IMR-90 (cell line): ENCODE measurements around the gene FOXK2. TPM values are rescaled to one million over a fixed set of nuclear protein-coding genes. Genes with fewer than 3 reads are reported as not detected.

Experiments used
- ATAC-seq: fragments of 200-7000 bp; cut with Tn5 transposase; 2 replicates; pipeline ENCODE4 v1.9.1; 2020; ENCODE audit warnings: low read depth, mild to moderate bottlenecking, moderate library complexity
- BruUV-seq: library from RNA; stranded (reverse); fragments of 400-500 nt; replicated peaks from 2 replicates; lab custom pipeline; 2021; lab: Mats Ljungman, UMichigan
- CTCF ChIA-PET: fragments of 300-600 bp; formaldehyde crosslinking; extraction: SDS; loops from one replicate; lab custom pipeline; 2021; ENCODE audit warnings: antibody characterized with exemption; lab: Yijun Ruan, JAX
- POLR2A ChIA-PET: fragments of 300-600 bp; sonication (Branson Sonifier 250); formaldehyde crosslinking; loops from one replicate; lab custom pipeline; 2022; ENCODE audit warnings: antibody characterized with exemption; ENCODE audit not compliant: unreplicated experiment; lab: Charles Lee
- DNase-seq: peaks from one replicate; pipeline ENCODE4 v3.0.0; 2013
- H2AFZ ChIP-seq: replicated peaks from 2 replicates; pipeline ENCODE3; 2013; ENCODE audit warnings: low read length, mild to moderate bottlenecking; ENCODE audit not compliant: poor library complexity
- H2AK5ac ChIP-seq: 2 replicates; pipeline ENCODE4 v1.6.1; 2013; ENCODE audit warnings: low read depth, low read length, inconsistent platforms
- H2AK9ac ChIP-seq: replicated peaks from 2 replicates; pipeline ENCODE3; 2013; ENCODE audit warnings: mild to moderate bottlenecking, low read depth, low read length, moderate library complexity; ENCODE audit not compliant: poor library complexity
- H2BK120ac ChIP-seq: 2 replicates; pipeline ENCODE4 v1.6.1; 2013; ENCODE audit warnings: low read depth, low read length, inconsistent platforms
- H2BK15ac ChIP-seq: 3 replicates; pipeline ENCODE4 v1.6.1; 2013; ENCODE audit warnings: low read depth, low read length, inconsistent platforms
- H2BK20ac ChIP-seq: 2 replicates; pipeline ENCODE4 v1.6.1; 2013; ENCODE audit warnings: low read depth, mild to moderate bottlenecking, inconsistent platforms, low read length, moderate library complexity
- H2BK5ac ChIP-seq: 2 replicates; pipeline ENCODE4 v1.6.1; 2013; ENCODE audit warnings: mild to moderate bottlenecking, low read depth, low read length, inconsistent platforms; ENCODE audit not compliant: poor library complexity, severe bottlenecking
- H3K14ac ChIP-seq: replicated peaks from 2 replicates; pipeline ENCODE4 v1.6.1; 2013; ENCODE audit warnings: low read depth, low read length, inconsistent platforms
- H3K18ac ChIP-seq: 2 replicates; pipeline ENCODE4 v1.6.1; 2013; ENCODE audit warnings: low read depth, low read length, control low read depth
- H3K23ac ChIP-seq: 2 replicates; pipeline ENCODE4 v1.6.1; 2013; ENCODE audit warnings: low read depth, low read length, inconsistent platforms
- H3K27ac ChIP-seq: 2 replicates; pipeline ENCODE4 v1.5.1; 2013; ENCODE audit warnings: mild to moderate bottlenecking, control low read depth, low read length; ENCODE audit not compliant: insufficient read depth
- H3K27me3 ChIP-seq: 2 replicates; pipeline ENCODE4 v1.6.1; 2013; ENCODE audit warnings: low read length; ENCODE audit not compliant: control insufficient read depth, insufficient read depth
- H3K36me3 ChIP-seq: 2 replicates; pipeline ENCODE4 v1.6.1; 2013; ENCODE audit warnings: low read length, mixed read lengths; ENCODE audit not compliant: control insufficient read depth, insufficient read depth
- H3K4ac ChIP-seq: 2 replicates; pipeline ENCODE4 v1.6.1; 2013; ENCODE audit warnings: low read depth, low read length, inconsistent platforms
- H3K4me1 ChIP-seq: 2 replicates; pipeline ENCODE4 v1.6.1; 2013; ENCODE audit warnings: low read length, mixed read lengths; ENCODE audit not compliant: control insufficient read depth, insufficient read depth
- H3K4me2 ChIP-seq: 2 replicates; pipeline ENCODE4 v1.6.1; 2013; ENCODE audit warnings: low read depth, mild to moderate bottlenecking, control low read depth, low read length, moderate library complexity
- H3K4me3 ChIP-seq: 2 replicates; pipeline ENCODE4 v1.5.1; 2013; ENCODE audit warnings: low read depth, mild to moderate bottlenecking, control low read depth, low read length, moderate library complexity; ENCODE audit not compliant: insufficient read depth
- H3K56ac ChIP-seq: 2 replicates; pipeline ENCODE4 v1.6.1; 2013; ENCODE audit warnings: low read length, inconsistent platforms; ENCODE audit not compliant: insufficient read depth; ENCODE audit errors: extremely low read depth
- H3K79me1 ChIP-seq, 2 experiments: 2 replicates each; pipeline ENCODE4 v1.6.1; 2013; ENCODE audit warnings: low read length in 2 of 2, inconsistent platforms in 1 of 2, low read depth in 1 of 2
- H3K9ac ChIP-seq: 2 replicates; pipeline ENCODE4 v1.6.1; 2013; ENCODE audit warnings: low read depth, low read length, control low read depth
- H3K9me1 ChIP-seq: 2 replicates; pipeline ENCODE4 v1.6.1; 2013; ENCODE audit warnings: low read length, inconsistent platforms; ENCODE audit not compliant: insufficient read depth
- H3K9me3 ChIP-seq: 2 replicates; pipeline ENCODE4 v1.6.1; 2013; ENCODE audit warnings: low read length; ENCODE audit not compliant: control insufficient read depth, insufficient read depth
- H4K20me1 ChIP-seq: 2 replicates; pipeline ENCODE4 v1.6.1; 2013; ENCODE audit warnings: low read length, inconsistent platforms; ENCODE audit not compliant: insufficient read depth
- H4K5ac ChIP-seq: 2 replicates; pipeline ENCODE4 v1.6.1; 2013; ENCODE audit warnings: mild to moderate bottlenecking, low read depth, low read length, control low read depth
- H4K8ac ChIP-seq, 2 experiments: 2 replicates each; pipeline ENCODE4 v1.6.1; 2013; ENCODE audit warnings: low read depth in 2 of 2, low read length in 2 of 2, control low read depth in 1 of 2, inconsistent platforms in 1 of 2
- H4K91ac ChIP-seq: 2 replicates; pipeline ENCODE4 v1.6.1; 2013; ENCODE audit warnings: low read depth, low read length, inconsistent platforms; ENCODE audit not compliant: insufficient read depth
- BHLHE40 ChIP-seq: fragments of 150-350 bp; IDR thresholded peaks from 2 replicates; pipeline ENCODE4 v1.6.1; 2016; ENCODE audit warnings: mild to moderate bottlenecking, low read depth, low read length
- CEBPB ChIP-seq: IDR thresholded peaks from 2 replicates; pipeline ENCODE4 v1.6.1; 2012; ENCODE audit warnings: low read depth, low read length, improper control_type of control experiment
- CHD1 ChIP-seq: IDR thresholded peaks from 2 replicates; pipeline ENCODE4 v1.6.1; 2012; ENCODE audit warnings: low read depth, low read length, improper control_type of control experiment
- CTCF ChIP-seq: conservative IDR thresholded peaks from 2 replicates; pipeline ENCODE4 v1.5.1; 2012; ENCODE audit warnings: mild to moderate bottlenecking, low read depth, low read length, improper control_type of control experiment
- ELK1 ChIP-seq: fragments of 150-350 bp; IDR thresholded peaks from 2 replicates; pipeline ENCODE4 v1.6.1; 2016; ENCODE audit warnings: low read depth, mild to moderate bottlenecking, low read length, moderate library complexity, borderline replicate concordance
- FOS ChIP-seq: fragments of 150-350 bp; IDR thresholded peaks from 2 replicates; pipeline ENCODE4 v1.6.1; 2016; ENCODE audit warnings: low read depth, low read length
- MAFK ChIP-seq: IDR thresholded peaks from 2 replicates; pipeline ENCODE4 v1.6.1; 2012; ENCODE audit warnings: low read depth, low read length, improper control_type of control experiment
- MAZ ChIP-seq: IDR thresholded peaks from 2 replicates; pipeline ENCODE4 v1.6.1; 2012; ENCODE audit warnings: low read depth, mild to moderate bottlenecking, low read length, improper control_type of control experiment, moderate library complexity, borderline replicate concordance
- MXI1 ChIP-seq: IDR thresholded peaks from 2 replicates; pipeline ENCODE4 v1.6.1; 2012; ENCODE audit warnings: low read depth, mild to moderate bottlenecking, low read length, moderate library complexity, borderline replicate concordance
- NFE2L2 ChIP-seq: fragments of 150-350 bp; IDR thresholded peaks from 2 replicates; pipeline ENCODE4 v1.6.1; 2016; ENCODE audit warnings: low read depth, mild to moderate bottlenecking, low read length
- POLR2A ChIP-seq: IDR thresholded peaks from 2 replicates; pipeline ENCODE4 v1.6.1; 2012; ENCODE audit warnings: mild to moderate bottlenecking, low read depth, low read length
- RAD21 ChIP-seq: IDR thresholded peaks from 2 replicates; pipeline ENCODE4 v1.6.1; 2012; ENCODE audit warnings: low read length, improper control_type of control experiment
- RCOR1 ChIP-seq: IDR thresholded peaks from 2 replicates; pipeline ENCODE4 v1.6.1; 2012; ENCODE audit warnings: mild to moderate bottlenecking, low read length, improper control_type of control experiment; ENCODE audit not compliant: insufficient replicate concordance
- RFX5 ChIP-seq: IDR thresholded peaks from 2 replicates; pipeline ENCODE4 v1.8.0; 2012; ENCODE audit warnings: low read depth, mild to moderate bottlenecking, low read length, moderate library complexity
- SMC3 ChIP-seq: fragments of 150-350 bp; IDR thresholded peaks from 2 replicates; pipeline ENCODE4 v1.6.1; 2016; ENCODE audit warnings: low read depth, mild to moderate bottlenecking, antibody characterized with exemption, low read length, moderate library complexity
- USF2 ChIP-seq: fragments of 150-350 bp; IDR thresholded peaks from 2 replicates; pipeline ENCODE4 v1.6.1; 2017; ENCODE audit warnings: mild to moderate bottlenecking, antibody characterized with exemption, low read length, low read depth
- WGBS, 2 experiments: methylation state at CpG; one replicate each; pipeline versions ENCODE4 v1.1.5 to v1.1.7; 2013; ENCODE audit warnings: missing lambda C conversion rate in 2 of 2; ENCODE audit not compliant: insufficient read length in 1 of 2; ENCODE audit errors: extremely low coverage in 2 of 2; 5-methylcytosine and 5-hydroxymethylcytosine counted together
- dilution Hi-C: fragments of 300-500 bp; cut with HindIII; formaldehyde crosslinking; loops from one replicate; pipeline ENCODE4 v1.14.3; 2018; ENCODE audit warnings: low sequenced_read_pairs; ENCODE audit not compliant: unreplicated experiment
- in situ Hi-C: fragments of 300-500 bp; cut with MboI; formaldehyde crosslinking; loops from 3 replicates; pipeline ENCODE4 v1.14.3; 2019; ENCODE audit warnings: low sequenced_read_pairs, inconsistent platforms, mixed read lengths
- intact Hi-C: fragments of 100-400 bp; cut with micrococcal nuclease; formaldehyde crosslinking; loops from 2 replicates; pipeline ENCODE4 v1.10.0; 2022
- polyA plus RNA-seq, 3 experiments: library from polyadenylated mRNA; depleted of rRNA; stranded (reverse); fragments of >200 nt; gene quantifications; 2 replicates each; pipeline ENCODE4 v1.2.3, GENCODE V29; 2012; ENCODE audit warnings: low replicate concordance in 1 of 3
- total RNA-seq: library from RNA; depleted of rRNA; stranded (reverse); fragments of >200 nt; gene quantifications from 2 replicates; pipeline ENCODE4 v1.2.3, GENCODE V29; 2012

Gene FOXK2
- total and polyA plus RNA-seq, 2 of the 4 experiments (the other 2 are of a cell fraction): 12.5 to 20.0 TPM

GRCh38 chr17:82545071-82545462 lies 25.5 kb downstream of the FOXK2 start:
- H4K20me1 ChIP-seq: peaks cover 88% of the 10 kb centered on the region
- H3K23ac ChIP-seq: no peak overlapping the region
- H2BK120ac ChIP-seq: no peak overlapping the region
- H3K4me2 ChIP-seq: no peak overlapping the region
- no peaks in the 10 kb centered on the region for H3K9me3 ChIP-seq
- no peak overlapping the region for H4K5ac ChIP-seq
- H2BK15ac ChIP-seq: no peak overlapping the region
- TF ChIP-seq POLR2A (no peak), RAD21 (no peak), SMC3 (no peak), USF2 (no peak), ELK1 (no peak), CTCF (no peak), NFE2L2 (no peak), BHLHE40 (no peak), MXI1 (no peak), RCOR1 (no peak), MAFK (no peak), CHD1 (no peak), CEBPB (no peak), MAZ (no peak), RFX5 (no peak), FOS (no peak)
- H3K9me1 ChIP-seq: peaks cover 16% of the 10 kb centered on the region
- POLR2A ChIA-PET: no interaction called here
- H2AK9ac ChIP-seq: no peak overlapping the region
- no peak for ATAC-seq
- H3K14ac ChIP-seq: no peak overlapping the region
- no peak overlapping the region for H4K91ac ChIP-seq
- H3K79me1 ChIP-seq: peaks cover 51 to 91% of the 10 kb centered on the region in 2 experiments
- no peak overlapping the region for H3K9ac ChIP-seq
- in situ Hi-C loops: no loop called here
- H2BK5ac ChIP-seq: no peak overlapping the region
- no peak overlapping the region for H3K56ac ChIP-seq
- no peak overlapping the region for H3K18ac ChIP-seq
- no peak for DNase-seq
- no peak overlapping the region for H3K4me3 ChIP-seq
- BruUV-seq: no TSS peak
- H3K27ac ChIP-seq: no peak overlapping the region
- H2AK5ac ChIP-seq: no peak overlapping the region
- no peaks in the 10 kb centered on the region for H3K27me3 ChIP-seq
- H3K36me3 ChIP-seq: peaks cover 1% of the 10 kb centered on the region; the same call in 1 of the 2 replicates
- no CpG with 5 or more reads among the region's 8 CpGs for WGBS, 2 experiments
- H3K4me1 ChIP-seq: no peaks in the 10 kb centered on the region
- CTCF ChIA-PET: no interaction called here
- H2AFZ ChIP-seq: no peak overlapping the region
- intact Hi-C loops: no loop called here
- dilution Hi-C loops: no loop called here
- no peak overlapping the region for H2BK20ac ChIP-seq
- H4K8ac ChIP-seq: no peak overlapping the region
- no peak overlapping the region for H3K4ac ChIP-seq
